Measurements from ENCODE around the gene TTLL8. TPM values are rescaled to one million over a fixed set of nuclear protein-coding genes. Genes with fewer than 3 reads are reported as not detected.

TTLL8 gene
- total RNA-seq, 6 experiments from 2014 or later: not detected

DNA sequence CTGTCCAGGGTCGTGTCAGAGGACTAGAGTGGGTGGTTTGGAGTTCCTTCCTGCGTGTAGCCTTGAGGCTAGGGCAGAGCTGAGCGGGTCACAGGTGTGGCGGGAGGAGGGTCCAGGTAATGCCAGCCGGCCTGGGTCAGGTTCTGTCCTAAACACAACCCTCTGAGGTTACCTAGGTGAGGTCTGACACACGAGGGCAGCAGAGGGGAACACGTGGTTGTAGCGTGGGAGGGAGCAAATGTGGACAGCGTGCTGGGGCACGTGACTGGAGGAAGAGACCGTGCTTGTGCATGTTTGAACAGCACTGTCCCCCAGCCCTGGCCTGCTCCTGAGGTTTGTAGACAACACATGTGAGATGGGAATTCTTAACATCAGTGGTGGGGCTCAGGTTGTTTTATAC lies 44.8 kb upstream of the TTLL8 start:
- Histone ChIP-seq H3K27ac (no peak overlapping the region), H3K4me3 (no peak overlapping the region), H3K4me1 (no peaks in the 10 kb centered on the region), H3K27me3 (no peaks in the 10 kb centered on the region), H3K36me3 (no peaks in the 10 kb centered on the region), H3K9me3 (no peaks in the 10 kb centered on the region)
- TF ChIP-seq, protein P1, sequence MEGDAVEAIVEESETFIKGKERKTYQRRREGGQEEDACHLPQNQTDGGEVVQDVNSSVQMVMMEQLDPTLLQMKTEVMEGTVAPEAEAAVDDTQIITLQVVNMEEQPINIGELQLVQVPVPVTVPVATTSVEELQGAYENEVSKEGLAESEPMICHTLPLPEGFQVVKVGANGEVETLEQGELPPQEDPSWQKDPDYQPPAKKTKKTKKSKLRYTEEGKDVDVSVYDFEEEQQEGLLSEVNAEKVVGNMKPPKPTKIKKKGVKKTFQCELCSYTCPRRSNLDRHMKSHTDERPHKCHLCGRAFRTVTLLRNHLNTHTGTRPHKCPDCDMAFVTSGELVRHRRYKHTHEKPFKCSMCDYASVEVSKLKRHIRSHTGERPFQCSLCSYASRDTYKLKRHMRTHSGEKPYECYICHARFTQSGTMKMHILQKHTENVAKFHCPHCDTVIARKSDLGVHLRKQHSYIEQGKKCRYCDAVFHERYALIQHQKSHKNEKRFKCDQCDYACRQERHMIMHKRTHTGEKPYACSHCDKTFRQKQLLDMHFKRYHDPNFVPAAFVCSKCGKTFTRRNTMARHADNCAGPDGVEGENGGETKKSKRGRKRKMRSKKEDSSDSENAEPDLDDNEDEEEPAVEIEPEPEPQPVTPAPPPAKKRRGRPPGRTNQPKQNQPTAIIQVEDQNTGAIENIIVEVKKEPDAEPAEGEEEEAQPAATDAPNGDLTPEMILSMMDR (IDR thresholded peaks at IDR 0.05): no peak
- TF ChIP-seq POLR2A (IDR thresholded peaks at IDR 0.05): no peak
- ATAC-seq: peak; percentile 61 to 87 (median 70)
- intact Hi-C loops (cut with DNase I): no loop called here
- 24% methylated on average over 9 of the region's 11 CpGs for WGBS (ENCODE audit: insufficient coverage, low coverage, low lambda C conversion rate, missing lambda C conversion rate)
- peak in 1 of 3 donors; percentile 55 for DNase-seq

DNA sequence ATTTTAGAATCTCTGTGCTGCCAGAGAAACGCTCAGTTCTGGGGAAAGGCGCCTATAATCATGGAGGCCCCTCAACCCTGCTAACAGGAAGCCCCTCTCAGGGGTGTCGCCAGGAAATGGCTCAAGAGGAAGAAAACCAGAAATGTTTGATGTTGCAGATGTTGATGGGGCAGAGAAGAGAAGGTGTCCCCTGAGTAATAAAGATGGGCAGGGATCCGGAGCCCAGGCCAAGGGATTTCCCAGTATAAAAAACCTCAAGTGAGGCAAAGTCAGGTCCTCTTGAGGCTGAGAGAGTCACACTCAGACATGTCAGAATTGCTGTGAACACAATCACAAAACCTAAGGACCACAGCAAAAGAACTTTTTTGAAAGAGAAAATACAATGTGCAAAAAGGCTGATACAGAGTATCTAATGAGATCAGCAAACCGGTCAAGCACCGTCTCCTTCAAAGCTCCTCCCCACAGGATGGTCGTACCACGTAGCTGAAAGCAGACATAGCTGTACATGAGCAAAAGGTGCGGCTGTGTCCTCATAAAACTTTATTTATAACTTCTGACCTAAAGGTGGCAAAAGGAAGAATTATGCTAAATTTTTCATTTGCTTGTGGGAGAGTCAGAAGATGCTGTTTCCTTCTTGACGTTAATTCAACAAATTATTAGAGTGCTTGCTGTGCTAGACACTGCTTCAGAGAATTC lies 43.9 kb upstream of the TTLL8 start:
- Histone ChIP-seq H3K27me3 (no peaks in the 10 kb centered on the region), H3K27ac (no peak overlapping the region), H3K9me3 (no peaks in the 10 kb centered on the region), H3K36me3 (no peaks in the 10 kb centered on the region), H3K4me3 (no peak overlapping the region), H3K4me1 (no peaks in the 10 kb centered on the region)
- intact Hi-C loops (cut with DNase I): no loop called here
- TF ChIP-seq, protein P1 (IDR thresholded peaks at IDR 0.05): no peak
- no peak for TF ChIP-seq POLR2A (IDR thresholded peaks at IDR 0.05)
- ATAC-seq (no peak), DNase-seq (no peak)
- 79% methylated on average over 10 of the region's 10 CpGs for WGBS (ENCODE audit: insufficient coverage, low coverage, low lambda C conversion rate, missing lambda C conversion rate)

DNA sequence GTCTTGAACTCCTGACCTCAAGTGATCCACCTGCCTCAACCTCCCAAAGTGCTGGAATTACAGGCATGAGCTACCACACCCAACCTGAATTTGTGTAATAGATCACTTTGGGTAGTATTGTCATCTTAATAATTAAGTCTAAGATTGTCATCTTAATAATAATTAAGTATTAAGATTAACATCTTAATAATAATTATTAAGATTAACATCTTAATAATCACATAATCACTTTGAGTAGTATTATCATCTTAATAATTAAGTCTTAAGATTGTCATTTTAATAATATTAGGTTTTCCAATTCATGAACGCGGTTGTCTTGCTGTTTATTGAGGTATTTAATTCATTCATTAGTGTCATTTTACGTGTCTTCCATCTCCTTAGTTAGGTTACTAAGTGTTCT lies 40.0 kb upstream of the TTLL8 start:
- TF ChIP-seq, protein P1 (IDR thresholded peaks at IDR 0.05): no peak
- H3K36me3 ChIP-seq: no peaks in the 10 kb centered on the region
- WGBS (ENCODE audit: insufficient coverage, low coverage, low lambda C conversion rate, missing lambda C conversion rate): 85% methylated on average over 3 of the region's 3 CpGs
- H3K4me3 ChIP-seq: no peak overlapping the region
- no peaks in the 10 kb centered on the region for H3K9me3 ChIP-seq
- H3K27me3 ChIP-seq: no peaks in the 10 kb centered on the region
- H3K4me1 ChIP-seq: no peaks in the 10 kb centered on the region
- H3K27ac ChIP-seq: no peak overlapping the region
- ATAC-seq: no peak
- intact Hi-C loops (cut with DNase I): no loop called here
- DNase-seq: no peak

DNA sequence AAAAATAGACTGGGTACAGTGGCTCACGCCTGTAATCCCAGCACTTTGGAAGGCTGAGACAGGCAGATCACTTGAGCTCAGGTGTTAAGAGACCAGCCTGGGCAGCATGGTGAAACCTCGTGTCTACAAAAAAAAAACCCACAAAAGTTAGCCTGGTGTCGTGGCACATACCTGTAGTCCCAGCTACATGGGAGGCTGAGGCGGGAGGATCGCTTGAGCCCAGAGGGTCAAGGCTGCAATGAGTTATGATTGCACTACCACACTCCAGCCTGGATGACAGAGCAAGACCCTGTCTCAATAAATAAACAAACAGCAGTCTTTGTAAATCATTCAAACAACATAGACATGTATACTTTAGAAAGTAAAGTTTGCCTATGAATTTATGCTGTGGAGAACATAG lies 34.2 kb upstream of the TTLL8 start:
- H3K4me1 ChIP-seq: no peaks in the 10 kb centered on the region
- no peaks in the 10 kb centered on the region for H3K27me3 ChIP-seq
- H3K36me3 ChIP-seq: no peaks in the 10 kb centered on the region
- H3K4me3 ChIP-seq: no peak overlapping the region
- ATAC-seq: no peak
- TF ChIP-seq POLR2A (IDR thresholded peaks at IDR 0.05): no peak
- TF ChIP-seq, protein P1 (IDR thresholded peaks at IDR 0.05): no peak
- no peak overlapping the region for H3K27ac ChIP-seq
- no peak for DNase-seq
- 57% methylated on average over 5 of the region's 5 CpGs for WGBS (ENCODE audit: insufficient coverage, low coverage, low lambda C conversion rate, missing lambda C conversion rate)
- no peaks in the 10 kb centered on the region for H3K9me3 ChIP-seq
- intact Hi-C loops (cut with DNase I): no loop called here
